HG02610 (cell line): Measurements from ENCODE around the gene POLE.

Source experiments
- ATAC-seq: cut with Tn5 transposase; IDR thresholded peaks from one replicate; pipeline ENCODE4 v1.9.1; 2021; ENCODE audit warnings: mild to moderate bottlenecking, moderate library complexity; ENCODE audit not compliant: unreplicated experiment

The POLE gene

GRCh38 chr12:132617135-132617701 lies 69.9 kb downstream of the POLE start:
- ATAC-seq, result no peak

GRCh38 chr12:132615579-132616038 lies 71.5 kb downstream of the POLE start:
- ATAC-seq, result no peak

- no peak for ATAC-seq
Observed at GRCh38 chr12:132614861-132615578, 72.1 kb downstream of the POLE start.

GRCh38 chr12:132614029-132614428 lies 73.1 kb downstream of the POLE start:
- ATAC-seq, result no peak

GRCh38 chr12:132611620-132612019 lies 75.5 kb downstream of the POLE start:
- ATAC-seq, result no peak

GRCh38 chr12:132610866-132611602 lies 76.1 kb downstream of the POLE start:
- no peak for ATAC-seq

- ATAC-seq, result no peak
Observed at GRCh38 chr12:132610051-132610759, 76.9 kb downstream of the POLE start, which contains the start of gene LRCOL1. Gene LRCOL1 (minus strand): TSS chr12:132610582. CDS start chr12:132606251, 4,331 bp downstream.

- no peak for ATAC-seq
Observed at GRCh38 chr12:132608231-132609171, 78.6 kb downstream of the POLE start.

GRCh38 chr12:132606927-132607326 lies 80.2 kb downstream of the POLE start:
- ATAC-seq, result no peak

- ATAC-seq, result no peak
Observed at GRCh38 chr12:132606466-132606865, 80.7 kb downstream of the POLE start.

GRCh38 chr12:132605892-132606291 lies 81.2 kb downstream of the POLE start:
- ATAC-seq, result no peak

GRCh38 chr12:132604668-132605441 lies 82.3 kb downstream of the POLE start:
- no peak for ATAC-seq

GRCh38 chr12:132604151-132604618 lies 83.0 kb downstream of the POLE start:
- ATAC-seq, result no peak

GRCh38 chr12:132603240-132604150 lies 83.6 kb downstream of the POLE start:
- ATAC-seq, result no peak

GRCh38 chr12:132602572-132603239 lies 84.4 kb downstream of the POLE start:
- no peak for ATAC-seq

GRCh38 chr12:132601171-132601883 lies 85.8 kb downstream of the POLE start:
- no peak for ATAC-seq
